ENCODE data around the gene AGTR1. TPM values are rescaled to one million over a fixed set of nuclear protein-coding genes. Genes with fewer than 3 reads are reported as not detected.

The AGTR1 gene
- total RNA-seq, 1 experiment from 2014 or later, result not detected

DNA sequence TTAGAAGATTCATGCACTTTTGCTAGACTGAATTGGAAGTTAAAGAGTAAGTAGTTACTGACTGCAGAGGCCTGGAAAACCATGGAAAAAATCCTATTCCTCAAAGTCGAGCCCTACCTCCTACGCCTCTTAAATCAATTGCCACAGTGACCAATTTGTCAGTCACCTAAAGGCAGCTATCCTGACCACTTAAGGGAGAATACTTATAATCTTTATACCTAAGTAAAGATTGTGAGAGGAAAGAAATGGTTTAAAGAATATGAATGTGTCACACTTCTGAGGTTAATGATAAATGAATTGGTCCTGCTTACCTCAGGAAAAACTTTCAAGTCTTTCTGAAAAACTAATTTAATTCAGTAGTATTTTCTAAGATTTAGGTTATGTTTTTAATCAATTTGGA lies 42.6 kb downstream of the AGTR1 start:
- H4K91ac ChIP-seq (ENCODE audit: insufficient read length, low read depth, low read length), result no peak overlapping the region
- TF ChIP-seq, protein P1, sequence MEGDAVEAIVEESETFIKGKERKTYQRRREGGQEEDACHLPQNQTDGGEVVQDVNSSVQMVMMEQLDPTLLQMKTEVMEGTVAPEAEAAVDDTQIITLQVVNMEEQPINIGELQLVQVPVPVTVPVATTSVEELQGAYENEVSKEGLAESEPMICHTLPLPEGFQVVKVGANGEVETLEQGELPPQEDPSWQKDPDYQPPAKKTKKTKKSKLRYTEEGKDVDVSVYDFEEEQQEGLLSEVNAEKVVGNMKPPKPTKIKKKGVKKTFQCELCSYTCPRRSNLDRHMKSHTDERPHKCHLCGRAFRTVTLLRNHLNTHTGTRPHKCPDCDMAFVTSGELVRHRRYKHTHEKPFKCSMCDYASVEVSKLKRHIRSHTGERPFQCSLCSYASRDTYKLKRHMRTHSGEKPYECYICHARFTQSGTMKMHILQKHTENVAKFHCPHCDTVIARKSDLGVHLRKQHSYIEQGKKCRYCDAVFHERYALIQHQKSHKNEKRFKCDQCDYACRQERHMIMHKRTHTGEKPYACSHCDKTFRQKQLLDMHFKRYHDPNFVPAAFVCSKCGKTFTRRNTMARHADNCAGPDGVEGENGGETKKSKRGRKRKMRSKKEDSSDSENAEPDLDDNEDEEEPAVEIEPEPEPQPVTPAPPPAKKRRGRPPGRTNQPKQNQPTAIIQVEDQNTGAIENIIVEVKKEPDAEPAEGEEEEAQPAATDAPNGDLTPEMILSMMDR (conservative IDR thresholded peaks at IDR 0.05), result no peak
- no peaks in the 10 kb centered on the region for H3K9me3 ChIP-seq (ENCODE audit: control insufficient read depth, low read depth, low read length)
- H3K27ac ChIP-seq (ENCODE audit: insufficient read length, low read depth, low read length), result no peak overlapping the region
- Mint-ChIP-seq H3K27me3 (ENCODE audit: low read depth) (no peaks in the 10 kb centered on the region), H3K4me1 (peaks cover 4 to 17% of the 10 kb centered on the region in 2 experiments; a peak in 3 of 4 replicates), H3K9me3 (no peaks in the 10 kb centered on the region), H3K4me3 (no peak overlapping the region), H3K27ac (no peak overlapping the region; a peak in 1 of 7 replicates), H3K36me3 (ENCODE audit: insufficient read depth in 1 of 3, low read depth in 3 of 3) (no peaks in the 10 kb centered on the region)
- DNase-seq, result no peak
- H3K23ac ChIP-seq (ENCODE audit: insufficient read length, low read depth, low read length), result no peak overlapping the region
- no peak overlapping the region for H2AK5ac ChIP-seq (ENCODE audit: insufficient read length, low read length)
- H3K9ac ChIP-seq (ENCODE audit: extremely low read depth, insufficient read length, low read length), result no peak overlapping the region
- H2BK5ac ChIP-seq (ENCODE audit: insufficient read length, low read length), result no peak overlapping the region
- no peak overlapping the region for H3K56ac ChIP-seq (ENCODE audit: insufficient read length, low read depth, low read length)
- no peaks in the 10 kb centered on the region for H3K79me2 ChIP-seq (ENCODE audit: insufficient read depth, low read length)
- no peak overlapping the region for H3K4me2 ChIP-seq (ENCODE audit: insufficient read depth, insufficient read length, low read length)
- no peak overlapping the region for H3K4ac ChIP-seq (ENCODE audit: low read depth, low read length)
- no peak overlapping the region for H2AFZ ChIP-seq (ENCODE audit: low read length)
- no peaks in the 10 kb centered on the region for H3K23me2 ChIP-seq (ENCODE audit: insufficient read length, low read depth, low read length, poor library complexity, severe bottlenecking)
- no CpG with 5 or more reads among the region's 2 CpGs for WGBS (ENCODE audit: extremely low coverage, insufficient read length, low lambda C conversion rate)
- no peak overlapping the region for H2BK12ac ChIP-seq (ENCODE audit: insufficient read length, low read depth, low read length)
- H4K8ac ChIP-seq (replicated peaks; ENCODE audit: insufficient read length, low read depth, low read length), result no peak overlapping the region
- H4K20me1 ChIP-seq (ENCODE audit: control insufficient read depth, insufficient read depth, insufficient read length), result no peaks in the 10 kb centered on the region
- no peaks in the 10 kb centered on the region for H3K4me1 ChIP-seq (ENCODE audit: insufficient read depth, low read length)
- no peak overlapping the region for H2BK120ac ChIP-seq (ENCODE audit: low read depth, low read length, poor library complexity, severe bottlenecking)
- H2BK20ac ChIP-seq (ENCODE audit: low read depth, low read length, poor library complexity, severe bottlenecking), result no peak overlapping the region
- H3K79me1 ChIP-seq (ENCODE audit: insufficient read depth, low read depth, low read length, poor library complexity, severe bottlenecking), result no peaks in the 10 kb centered on the region
- no peak overlapping the region for H3T11ph ChIP-seq (ENCODE audit: low read length)
- H3K27me3 ChIP-seq (ENCODE audit: insufficient read depth, low read length), result no peaks in the 10 kb centered on the region
- no peak overlapping the region for H2BK15ac ChIP-seq (ENCODE audit: low read depth, low read length)
- no peak overlapping the region for H3K14ac ChIP-seq (ENCODE audit: insufficient read depth, low read length)
- no peak overlapping the region for H4K5ac ChIP-seq (ENCODE audit: insufficient read length, low read depth, low read length)
- H3K18ac ChIP-seq (ENCODE audit: insufficient read length, low read depth, low read length), result no peak overlapping the region

All from H9 (cell line).